NCI-H748 (cell line): Measurements from ENCODE around the gene RBP4.
"Not testable (repeated sequence)": the region's sequence is repeated elsewhere in the genome, so short reads cannot be mapped to it uniquely, and the experiment has no call there.

Experiments
- DNase-seq: peaks from one replicate; lab custom pipeline; 2025; ENCODE audit not compliant: unreplicated experiment; lab: John Stamatoyannopoulos, UW

The RBP4 gene

GRCh38 chr10:93567277-93568104 lies 33.5 kb downstream of the RBP4 start:
- no peak for DNase-seq

DNA sequence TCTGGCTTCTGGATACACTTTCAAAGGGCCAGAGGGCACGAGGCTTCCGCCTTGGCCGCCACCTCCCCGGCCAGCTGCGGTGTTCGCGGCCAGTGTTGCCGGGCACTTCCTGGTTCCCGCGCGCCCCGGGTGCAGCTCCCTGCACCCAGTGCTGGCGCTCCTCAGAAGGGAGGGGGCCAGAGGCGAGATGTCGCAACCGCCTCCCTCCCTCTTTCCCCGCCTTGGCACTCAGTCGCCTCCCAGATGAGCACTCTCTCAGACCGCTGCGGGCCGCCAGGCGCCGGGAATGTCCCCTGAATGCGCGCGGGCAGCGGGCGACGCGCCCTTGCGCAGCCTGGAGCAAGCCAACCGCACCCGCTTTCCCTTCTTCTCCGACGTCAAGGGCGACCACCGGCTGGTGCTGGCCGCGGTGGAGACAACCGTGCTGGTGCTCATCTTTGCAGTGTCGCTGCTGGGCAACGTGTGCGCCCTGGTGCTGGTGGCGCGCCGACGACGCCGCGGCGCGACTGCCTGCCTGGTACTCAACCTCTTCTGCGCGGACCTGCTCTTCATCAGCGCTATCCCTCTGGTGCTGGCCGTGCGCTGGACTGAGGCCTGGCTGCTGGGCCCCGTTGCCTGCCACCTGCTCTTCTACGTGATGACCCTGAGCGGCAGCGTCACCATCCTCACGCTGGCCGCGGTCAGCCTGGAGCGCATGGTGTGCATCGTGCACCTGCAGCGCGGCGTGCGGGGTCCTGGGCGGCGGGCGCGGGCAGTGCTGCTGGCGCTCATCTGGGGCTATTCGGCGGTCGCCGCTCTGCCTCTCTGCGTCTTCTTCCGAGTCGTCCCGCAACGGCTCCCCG lies 34.4 kb downstream of the RBP4 start, which contains the start of gene FFAR4:
Gene FFAR4, plus strand, starts transcription at position 231 of the 842 bp plus-strand sequence. Its CDS starts 56 bp downstream, at position 287.
- peak; percentile 57 for DNase-seq

GRCh38 chr10:93565446-93565845 lies 35.6 kb downstream of the RBP4 start:
- DNase-seq, result no peak

DNA sequence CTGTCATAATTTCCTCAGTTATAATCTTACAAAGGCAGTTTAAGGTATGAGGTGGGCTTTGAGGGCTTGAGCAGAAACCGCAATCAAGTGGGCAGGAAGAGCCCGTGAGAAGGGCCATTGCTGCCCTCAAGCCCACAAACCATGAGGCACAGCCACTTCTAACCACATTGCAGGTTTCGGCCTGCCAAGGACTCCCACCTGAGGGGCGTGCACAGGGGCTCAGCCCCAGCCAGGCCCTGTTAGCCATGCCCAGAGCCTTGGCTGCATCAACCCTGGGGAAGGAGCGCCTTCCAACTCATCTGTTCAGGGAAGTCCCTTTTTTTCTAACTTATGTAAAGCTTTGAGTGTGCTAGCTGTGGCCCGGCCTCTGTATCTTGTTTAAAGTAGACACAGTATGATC lies 40.5 kb downstream of the RBP4 start:
- no peak for DNase-seq

- DNase-seq, result no peak
Observed at GRCh38 chr10:93559490-93559889, 41.5 kb downstream of the RBP4 start.

- peak; percentile 59 for DNase-seq
Observed at GRCh38 chr10:93554760-93555432, 46.1 kb downstream of the RBP4 start.

- no peak for DNase-seq
Observed at GRCh38 chr10:93554316-93554663, 46.7 kb downstream of the RBP4 start.

DNA sequence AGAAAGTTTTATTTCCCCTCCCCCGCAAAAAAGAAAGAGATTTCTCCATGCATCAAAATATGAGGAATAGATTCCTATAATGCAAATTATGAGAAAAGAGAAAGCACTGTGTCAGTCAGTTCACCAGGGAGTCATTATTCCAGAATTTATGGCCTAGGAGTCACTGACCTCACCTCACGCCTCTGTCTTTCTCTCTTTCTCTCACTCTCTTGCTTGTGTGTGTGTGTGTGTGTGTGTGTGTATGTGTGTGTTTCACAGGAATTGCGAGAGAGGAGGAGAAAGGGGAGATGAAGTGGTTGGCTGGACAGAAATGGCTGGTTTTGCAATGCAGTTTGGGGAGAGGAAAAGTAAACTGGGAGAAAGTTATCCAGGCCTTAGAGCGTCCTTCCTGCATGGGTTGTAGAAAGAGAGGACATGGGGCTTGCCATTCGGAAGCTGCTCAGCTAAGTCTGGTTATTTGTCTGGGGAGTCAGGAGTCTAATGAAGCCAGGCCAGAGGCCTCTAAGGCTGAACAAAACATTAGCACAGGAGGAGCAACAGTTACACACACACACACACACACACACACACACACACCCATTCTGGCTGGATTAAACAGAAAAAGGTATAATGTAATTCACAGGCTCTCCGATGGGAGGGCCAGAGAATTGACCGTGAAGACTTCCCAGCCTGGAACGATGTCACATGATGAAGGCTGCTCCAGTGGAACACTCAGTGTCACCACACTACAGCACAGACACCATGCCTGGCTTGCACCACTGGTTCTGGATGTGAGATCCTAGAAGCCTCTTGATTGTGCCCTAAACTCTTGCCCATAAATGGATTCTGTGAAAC lies 47.3 kb downstream of the RBP4 start:
- no peak for DNase-seq

DNA sequence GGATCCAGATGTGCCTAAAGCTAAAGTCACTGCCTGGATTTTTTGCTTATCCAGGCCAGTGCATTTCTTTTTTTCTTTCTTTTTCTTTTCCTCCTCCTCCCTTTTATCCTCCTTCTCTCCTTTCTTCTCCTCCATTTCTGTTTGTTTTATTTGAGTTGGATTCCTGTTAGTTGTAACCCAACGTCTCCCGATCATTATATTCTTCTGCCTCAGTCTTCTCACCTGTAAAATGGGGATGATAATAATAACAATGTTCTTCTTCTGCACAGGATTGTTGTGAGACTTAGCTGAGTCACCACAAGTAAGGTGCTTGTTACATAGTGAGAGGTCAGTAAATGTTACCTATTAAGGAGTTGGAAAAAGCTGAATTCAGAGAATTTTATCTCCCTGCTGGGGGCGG lies 48.3 kb downstream of the RBP4 start:
- DNase-seq, result no peak

DNA sequence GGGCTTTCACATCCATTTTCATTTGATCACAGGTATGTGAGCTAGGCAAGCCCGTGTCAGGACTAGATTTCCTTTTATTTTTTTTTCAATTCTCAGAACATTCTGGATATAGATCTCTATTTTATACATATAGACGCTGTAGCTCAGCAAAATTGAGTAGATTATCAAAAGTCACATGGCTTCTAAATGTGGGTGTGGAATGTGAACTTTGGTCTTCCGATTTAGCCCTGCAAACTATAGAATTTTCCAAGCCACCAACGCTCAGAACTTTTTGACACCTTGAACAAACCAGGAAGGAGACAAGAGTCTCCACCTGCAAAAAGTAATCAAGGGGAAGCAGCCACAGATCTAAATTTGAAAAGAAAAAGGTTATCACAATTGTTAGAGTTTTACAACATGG lies 50.4 kb downstream of the RBP4 start:
- DNase-seq, result no peak

DNA sequence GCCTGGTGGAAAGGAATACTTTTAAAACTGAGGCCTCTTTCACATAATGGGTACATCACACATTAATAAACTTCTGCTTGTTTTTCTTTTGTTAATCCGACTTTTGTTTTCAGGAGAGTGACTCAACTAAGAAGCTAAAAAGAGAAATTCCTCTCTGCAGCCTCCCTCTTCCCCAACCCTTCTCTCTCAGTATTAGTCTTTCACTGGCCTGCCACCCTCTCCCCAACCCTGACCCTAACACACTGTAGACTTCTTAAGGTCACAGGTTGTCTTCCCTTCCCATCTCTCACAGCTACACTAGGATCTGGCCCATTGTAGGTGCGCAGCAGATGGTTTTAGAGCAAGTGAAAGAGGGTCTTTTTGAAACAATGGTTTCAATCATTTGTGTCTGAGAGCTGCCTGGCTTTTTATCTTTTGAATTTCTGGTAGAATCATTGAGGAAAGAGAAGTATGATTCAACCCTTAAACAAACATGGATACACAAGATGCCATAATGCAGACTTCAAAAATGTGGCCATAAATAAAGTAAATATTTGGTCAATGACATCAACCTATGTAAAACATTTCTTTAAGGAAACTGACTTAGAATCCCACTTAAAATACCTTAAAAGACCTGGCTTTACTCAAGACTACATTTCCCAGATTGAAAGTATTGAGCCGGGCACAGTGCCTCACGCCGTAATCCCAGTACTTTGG lies 52.5 kb downstream of the RBP4 start:
- no peak for DNase-seq

DNA sequence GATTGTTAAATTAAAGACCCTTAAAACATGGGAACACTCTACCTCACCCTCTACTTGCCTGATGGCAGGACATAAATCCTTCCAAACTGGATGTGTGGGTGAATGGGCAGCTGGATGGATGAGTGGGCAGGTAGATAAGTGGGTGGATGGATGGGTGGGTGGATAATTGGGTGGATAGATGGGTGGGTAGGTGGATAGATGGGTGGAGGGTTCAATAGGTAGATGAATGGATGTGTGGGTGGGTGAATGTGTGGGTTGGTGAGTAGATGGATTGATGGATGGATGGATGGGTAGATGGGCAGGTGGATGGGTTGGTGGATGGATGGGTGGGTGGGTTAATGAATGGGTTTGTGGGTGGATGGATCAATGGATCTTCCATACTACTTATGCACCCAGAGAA lies 53.5 kb downstream of the RBP4 start:
- no peak for DNase-seq

DNA sequence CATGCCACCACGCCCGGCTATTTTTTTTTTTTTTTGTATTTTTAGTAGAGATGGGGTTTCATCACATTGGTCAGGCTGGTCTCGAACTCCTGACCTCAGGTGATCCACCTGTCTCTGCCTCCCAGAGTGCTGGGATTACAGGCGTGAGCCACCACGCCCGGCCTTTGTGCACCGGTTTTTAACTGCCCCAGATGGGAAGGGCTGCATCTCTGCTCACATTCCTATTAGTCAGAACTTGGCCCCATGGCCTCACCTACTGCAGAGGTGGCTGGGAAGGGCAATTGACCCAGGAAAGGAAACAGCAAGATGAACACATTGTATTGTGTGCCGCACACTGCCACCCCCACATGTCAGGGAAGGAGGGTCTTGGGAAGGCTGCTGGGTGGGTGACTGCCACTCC lies 54.0 kb downstream of the RBP4 start:
- not testable (repeated sequence) for DNase-seq

- peak; percentile 85 for DNase-seq
Observed at GRCh38 chr10:93542358-93542791, 58.7 kb downstream of the RBP4 start.
